B cell (primary cell): ENCODE results near the gene SYNGR3. TPM values are rescaled to one million over a fixed set of nuclear protein-coding genes. Genes with fewer than 3 reads are reported as not detected.

ENCODE experiments used
- ATAC-seq: fragments of 200-7000 bp; cut with Tn5 transposase; one replicate; pipeline ENCODE4 v1.10.0; 2021; ENCODE audit warnings: low read depth, mild to moderate bottlenecking, moderate number of reproducible peaks, moderate library complexity
- CTCF ChIA-PET: fragments of 350-600 bp; sonication (Branson Sonifier 250); formaldehyde crosslinking; loops from one replicate; lab custom pipeline; 2021; ENCODE audit warnings: antibody characterized with exemption, inconsistent platforms; lab: Charles Lee
- POLR2A ChIA-PET: fragments of 350-600 bp; sonication (Branson Sonifier 250); formaldehyde crosslinking; loops from one replicate; lab custom pipeline; 2021; ENCODE audit warnings: antibody characterized with exemption; lab: Charles Lee
- DNase-seq: peaks from one replicate; pipeline ENCODE4 v3.0.0; 2013
- H2AFZ ChIP-seq: 2 replicates; pipeline ENCODE4 v1.6.1; 2012; ENCODE audit warnings: mild to moderate bottlenecking, low read depth, low read length; ENCODE audit not compliant: insufficient read depth, poor library complexity, severe bottlenecking
- H3K27ac ChIP-seq, 2 donors: 1 replicate in 1 of 2; 2 replicates in 1 of 2; pipeline ENCODE4 v1.5.1; 2012 to 2013; ENCODE audit warnings: low read length in 2 of 2, mild to moderate bottlenecking in 2 of 2, moderate library complexity in 1 of 2
- H3K27me3 ChIP-seq, 4 experiments: fragments of 200-600 bp in 1 of 4; sonication (generic) in 1 of 4; replicated peaks in 1 of 4; 1 replicate in 2 of 4; 2 replicates in 2 of 4; pipeline versions ENCODE4 v1.6.1 to v1.7.0; 2013 to 2016; ENCODE audit warnings: low read length in 3 of 4, mild to moderate bottlenecking in 2 of 4, mixed read lengths in 1 of 4, moderate library complexity in 1 of 4; ENCODE audit not compliant: insufficient read depth in 4 of 4, control insufficient read depth in 3 of 4; ENCODE audit errors: control extremely low read depth in 1 of 4
- H3K36me3 ChIP-seq, 2 experiments: replicated peaks in 1 of 2; 1 replicate in 1 of 2; 2 replicates in 1 of 2; pipeline versions ENCODE4 v1.6.1 to v1.7.1; 2013; ENCODE audit warnings: low read length in 1 of 2; ENCODE audit not compliant: insufficient read depth in 2 of 2, control insufficient read depth in 1 of 2; ENCODE audit errors: control extremely low read depth in 1 of 2, extremely low read depth in 1 of 2
- H3K4me1 ChIP-seq, 2 donors: fragments of 200-600 bp in 1 of 2; sonication (generic) in 1 of 2; 1 replicate in 1 of 2; 2 replicates in 1 of 2; pipeline versions ENCODE4 v1.5.1 to v1.6.1; 2013 to 2017; ENCODE audit warnings: low read length in 2 of 2; ENCODE audit not compliant: control insufficient read depth in 2 of 2, insufficient read depth in 2 of 2
- H3K4me2 ChIP-seq: replicated peaks from 2 replicates; pipeline ENCODE3; 2012; ENCODE audit warnings: mild to moderate bottlenecking, low read depth, low read length; ENCODE audit not compliant: poor library complexity, severe bottlenecking
- H3K4me3 ChIP-seq, 5 experiments: fragments of 200-600 bp in 1 of 5; sonication (generic) in 1 of 5; 1 replicate in 3 of 5; 2 replicates in 2 of 5; pipeline versions ENCODE4 v1.5.1 to v1.7.0; 2011 to 2016; ENCODE audit warnings: low read length in 4 of 5, mild to moderate bottlenecking in 4 of 5, low read depth in 2 of 5, control low read depth in 1 of 5, moderate library complexity in 1 of 5; ENCODE audit not compliant: insufficient read depth in 1 of 5; ENCODE audit errors: control extremely low read depth in 1 of 5, extremely low read depth in 1 of 5
- H3K79me2 ChIP-seq: fragments of 200-600 bp; sonication (generic); one replicate; pipeline ENCODE4 v1.6.0; 2016; ENCODE audit warnings: low read length; ENCODE audit not compliant: control insufficient read depth, insufficient read depth
- H3K9ac ChIP-seq: fragments of 200-600 bp; sonication (generic); 2 replicates; pipeline ENCODE4 v1.6.1; 2017; ENCODE audit warnings: mild to moderate bottlenecking, low read length, moderate library complexity
- H3K9me3 ChIP-seq, 3 donors: one replicate each; pipeline versions ENCODE4 v1.6.1 to v1.7.1; 2013; ENCODE audit warnings: low read length in 2 of 3; ENCODE audit not compliant: control insufficient read depth in 2 of 3, insufficient read depth in 1 of 3; ENCODE audit errors: control extremely low read depth in 1 of 3
- H4K20me1 ChIP-seq: 2 replicates; pipeline ENCODE4 v1.6.0; 2012; ENCODE audit warnings: mild to moderate bottlenecking, low read length; ENCODE audit not compliant: insufficient read depth, control insufficient read depth, poor library complexity, severe bottlenecking
- H3K27ac Mint-ChIP-seq: one replicate; pipeline ENCODE4 v1.8.0; 2021; ENCODE audit warnings: mixed read lengths
- H3K27me3 Mint-ChIP-seq: one replicate; pipeline ENCODE4 v1.8.0; 2021; ENCODE audit warnings: mixed read lengths
- H3K4me1 Mint-ChIP-seq: one replicate; pipeline ENCODE4 v1.8.0; 2021; ENCODE audit warnings: mixed read lengths
- H3K4me3 Mint-ChIP-seq: one replicate; pipeline ENCODE4 v1.8.0; 2021; ENCODE audit warnings: mixed read lengths
- H3K9me3 Mint-ChIP-seq: one replicate; pipeline ENCODE4 v1.8.0; 2022; ENCODE audit warnings: mixed read lengths; ENCODE audit not compliant: insufficient read depth
- EZH2 ChIP-seq: IDR thresholded peaks from 2 replicates; pipeline ENCODE4 v1.6.1; 2012; ENCODE audit warnings: borderline replicate concordance, low read depth, mild to moderate bottlenecking, moderate library complexity, low read length; ENCODE audit not compliant: insufficient read depth, poor library complexity, severe bottlenecking
- WGBS: methylation state at CpG from one replicate; pipeline ENCODE4 v1.1.5; 2013; ENCODE audit warnings: missing lambda C conversion rate; ENCODE audit not compliant: insufficient coverage; 5-methylcytosine and 5-hydroxymethylcytosine counted together
- intact Hi-C: fragments of 100-400 bp; cut with micrococcal nuclease; formaldehyde crosslinking; loops from one replicate; pipeline ENCODE4 v1.10.0; 2022
- polyA plus RNA-seq: library from polyadenylated mRNA; depleted of rRNA; stranded (reverse); fragments of >200 nt; gene quantifications from 2 replicates; pipeline ENCODE4 v1.2.3, GENCODE V29; 2012
- total RNA-seq, 2 donors: library from RNA; stranded (reverse); fragments of 120-200 nt in 1 of 2; gene quantifications; 1 replicate in 1 of 2; 2 replicates in 1 of 2; pipeline versions ENCODE4 v1.2.3 to v1.2.4, GENCODE V29; 2013 to 2022
- TF ChIP-seq, protein P1 (sequence below): fragments of 200-600 bp; IDR thresholded peaks from one replicate; pipeline ENCODE4 v1.8.0; 2022; ENCODE audit warnings: antibody characterized with exemption, mild to moderate bottlenecking

The SYNGR3 gene
- total and polyA plus RNA-seq, 2 donors (not counting 1 experiment from before 2014, with no cell fraction given) = 19.5 to 19.8 TPM

DNA sequence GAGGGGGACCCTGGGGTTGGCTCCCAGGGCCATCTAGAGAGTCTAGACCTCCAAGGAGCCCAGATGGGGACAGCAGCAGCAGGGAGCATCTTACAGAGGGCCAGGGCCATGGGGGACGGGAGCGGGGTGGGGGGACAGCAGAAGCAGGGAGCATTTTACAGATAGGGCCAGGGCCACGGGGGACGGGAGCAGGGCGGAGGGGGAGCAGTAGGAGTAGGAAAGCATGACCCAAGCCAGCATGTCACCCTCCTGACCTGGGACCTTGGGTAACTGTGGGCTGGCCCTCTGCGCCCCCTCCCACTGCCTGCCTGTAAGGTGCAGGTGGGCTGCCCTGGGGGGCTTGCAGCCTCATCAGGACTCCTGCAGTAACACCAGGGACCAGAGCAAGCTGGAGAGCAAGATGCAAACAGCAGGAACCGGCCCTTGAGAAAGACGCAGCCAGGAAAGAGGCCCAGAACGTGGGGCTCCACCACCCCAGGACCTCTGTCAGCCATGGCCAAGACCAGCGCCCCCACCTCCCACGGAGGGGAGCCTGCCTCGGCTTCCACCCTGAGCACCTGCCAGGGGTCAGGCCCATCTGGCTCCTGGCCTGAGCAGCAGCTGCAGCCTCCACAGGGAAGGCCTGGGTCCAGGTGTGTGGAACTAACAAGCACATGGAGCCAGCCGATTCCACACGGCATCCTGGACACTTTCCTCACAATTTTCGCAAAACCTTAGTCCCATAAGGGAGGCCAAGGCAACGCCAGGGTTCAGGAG, 17.5 kb downstream of the SYNGR3 start:
- Mint-ChIP-seq H3K4me3 (peak overlapping the region; percentile 82), H3K27me3 (no peaks in the 10 kb centered on the region), H3K4me1 (peaks cover 47% of the 10 kb centered on the region), H3K9me3 (no peaks in the 10 kb centered on the region), H3K27ac (no peak overlapping the region)
- Histone ChIP-seq H3K27ac (no peak overlapping the region), H3K36me3 (peaks cover 0 to 21% of the 10 kb centered on the region in 2 experiments), H3K4me3 (no peak overlapping the region), H3K4me2 (peak overlapping the region; percentile 77), H3K79me2 (peaks cover 74% of the 10 kb centered on the region), H3K9ac (peak overlapping the region; percentile 15), H3K4me1 (peaks cover 42 to 56% of the 10 kb centered on the region in 2 donors), H3K9me3 (no peaks in the 10 kb centered on the region), H2AFZ (no peak overlapping the region), H3K27me3 (no peaks in the 10 kb centered on the region), H4K20me1 (peaks cover 70% of the 10 kb centered on the region)
- 66% methylated on average over 12 of the region's 16 CpGs for WGBS
- ChIA-PET CTCF (interaction anchor here (1.8 kb wide), 1 partner anchor 133 kb away, joined by 10 read pairs; no protein-coding TSS in a partner anchor), POLR2A (interaction anchor here (0.7 kb wide), 1 partner anchor 145 kb away, joined by 4 read pairs; no protein-coding TSS in a partner anchor)
- ATAC-seq (no peak), DNase-seq (no peak)
- intact Hi-C loops = no loop called here
- TF ChIP-seq EZH2 = no peak
- TF ChIP-seq, protein P1, sequence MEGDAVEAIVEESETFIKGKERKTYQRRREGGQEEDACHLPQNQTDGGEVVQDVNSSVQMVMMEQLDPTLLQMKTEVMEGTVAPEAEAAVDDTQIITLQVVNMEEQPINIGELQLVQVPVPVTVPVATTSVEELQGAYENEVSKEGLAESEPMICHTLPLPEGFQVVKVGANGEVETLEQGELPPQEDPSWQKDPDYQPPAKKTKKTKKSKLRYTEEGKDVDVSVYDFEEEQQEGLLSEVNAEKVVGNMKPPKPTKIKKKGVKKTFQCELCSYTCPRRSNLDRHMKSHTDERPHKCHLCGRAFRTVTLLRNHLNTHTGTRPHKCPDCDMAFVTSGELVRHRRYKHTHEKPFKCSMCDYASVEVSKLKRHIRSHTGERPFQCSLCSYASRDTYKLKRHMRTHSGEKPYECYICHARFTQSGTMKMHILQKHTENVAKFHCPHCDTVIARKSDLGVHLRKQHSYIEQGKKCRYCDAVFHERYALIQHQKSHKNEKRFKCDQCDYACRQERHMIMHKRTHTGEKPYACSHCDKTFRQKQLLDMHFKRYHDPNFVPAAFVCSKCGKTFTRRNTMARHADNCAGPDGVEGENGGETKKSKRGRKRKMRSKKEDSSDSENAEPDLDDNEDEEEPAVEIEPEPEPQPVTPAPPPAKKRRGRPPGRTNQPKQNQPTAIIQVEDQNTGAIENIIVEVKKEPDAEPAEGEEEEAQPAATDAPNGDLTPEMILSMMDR = no peak
